Forelimb muscle (tissue), 1 donor: ENCODE measurements around the gene NOS2. TPM values are rescaled to one million over a fixed set of nuclear protein-coding genes. Genes with fewer than 3 reads are reported as not detected.

Experiments used
- DNase-seq: peaks from one replicate; pipeline ENCODE4 v3.0.0-alpha.2; 2013; ENCODE audit warnings: low read depth
- polyA plus RNA-seq: library from polyadenylated mRNA; unstranded; fragments of 120-200 nt; gene quantifications from one replicate; pipeline ENCODE4 v1.2.1, GENCODE V29; 2013; ENCODE audit not compliant: insufficient read length

Gene NOS2
- polyA plus RNA-seq, 1 donor, result 2.3 TPM

DNA sequence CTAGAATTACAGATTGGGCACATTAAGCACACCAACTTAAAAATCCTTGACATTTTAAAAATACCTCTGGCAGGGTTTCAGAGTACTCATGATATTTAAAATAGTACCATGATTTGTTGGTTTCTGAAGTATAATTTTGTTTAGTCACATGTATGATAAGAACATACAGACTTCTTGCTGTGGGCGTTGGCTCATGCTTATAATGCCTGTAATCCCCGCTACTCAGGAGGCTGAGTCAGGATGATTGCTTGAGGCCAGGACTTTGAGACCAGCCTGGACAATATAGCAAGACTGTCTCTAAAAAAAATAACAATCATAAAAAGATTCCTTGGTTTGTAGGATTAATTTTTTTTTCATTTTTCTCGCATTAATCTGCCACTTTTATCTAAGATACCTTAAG, 78.5 kb downstream of the NOS2 start:
- no peak for DNase-seq

Other genes with a start within 250 kb of the NOS2 start
- gene LGALS9, start 169.3 kb downstream of the NOS2 start, polyA plus RNA-seq, result 8.5 TPM
- 10.5 TPM for gene LYRM9, start 92.8 kb upstream of the NOS2 start, polyA plus RNA-seq
- 8.4 TPM for gene NLK, start 242.1 kb upstream of the NOS2 start, polyA plus RNA-seq